Stomach (tissue), 4 donors: ENCODE data around the gene KRTAP22-1.

Experiments used
- CTCF ChIP-seq, 7 experiments: fragments of 450-650 bp in 4 of 7; fragments of 200-600 bp in 3 of 7; sonication (generic) in 3 of 7; IDR thresholded peaks; one replicate each; pipeline ENCODE4 v1.5.1; 2016 to 2019; ENCODE audit warnings: antibody characterized with exemption in 7 of 7, control low read depth in 2 of 7, mild to moderate bottlenecking in 1 of 7
- POLR2AphosphoS5 ChIP-seq, 3 donors: sonication (generic); formaldehyde crosslinking; IDR thresholded peaks; one replicate each; pipeline ENCODE4 v1.6.1; 2016; ENCODE audit warnings: antibody characterized with exemption in 3 of 3

- TF ChIP-seq POLR2AphosphoS5 (IDR thresholded peaks at IDR 0.05), result no peak
- TF ChIP-seq CTCF (IDR thresholded peaks at IDR 0.05), result no peak
Observed at GRCh38 chr21:30605968-30606367, 5.1 kb downstream of the KRTAP22-1 start.
